Stomach (tissue), 4 donors: ENCODE results near the gene THSD4.

ENCODE experiments used
- POLR2A ChIP-seq, 4 donors: fragments of 450-650 bp; IDR thresholded peaks; one replicate each; pipeline ENCODE4 v1.6.1; 2016; ENCODE audit warnings: antibody characterized with exemption in 4 of 4, control low read depth in 2 of 4, mild to moderate bottlenecking in 1 of 4, moderate library complexity in 1 of 4
- TF ChIP-seq, protein P1 (sequence below), 7 experiments: fragments of 450-650 bp in 4 of 7; fragments of 200-600 bp in 3 of 7; sonication (generic) in 3 of 7; IDR thresholded peaks; one replicate each; pipeline ENCODE4 v1.5.1; 2016 to 2019; ENCODE audit warnings: antibody characterized with exemption in 7 of 7, control low read depth in 2 of 7, mild to moderate bottlenecking in 1 of 7

GRCh38 chr15:71434774-71435173, 319.5 kb downstream of the THSD4 start:
- TF ChIP-seq POLR2A (IDR thresholded peaks at IDR 0.05): no peak
- TF ChIP-seq, protein P1, sequence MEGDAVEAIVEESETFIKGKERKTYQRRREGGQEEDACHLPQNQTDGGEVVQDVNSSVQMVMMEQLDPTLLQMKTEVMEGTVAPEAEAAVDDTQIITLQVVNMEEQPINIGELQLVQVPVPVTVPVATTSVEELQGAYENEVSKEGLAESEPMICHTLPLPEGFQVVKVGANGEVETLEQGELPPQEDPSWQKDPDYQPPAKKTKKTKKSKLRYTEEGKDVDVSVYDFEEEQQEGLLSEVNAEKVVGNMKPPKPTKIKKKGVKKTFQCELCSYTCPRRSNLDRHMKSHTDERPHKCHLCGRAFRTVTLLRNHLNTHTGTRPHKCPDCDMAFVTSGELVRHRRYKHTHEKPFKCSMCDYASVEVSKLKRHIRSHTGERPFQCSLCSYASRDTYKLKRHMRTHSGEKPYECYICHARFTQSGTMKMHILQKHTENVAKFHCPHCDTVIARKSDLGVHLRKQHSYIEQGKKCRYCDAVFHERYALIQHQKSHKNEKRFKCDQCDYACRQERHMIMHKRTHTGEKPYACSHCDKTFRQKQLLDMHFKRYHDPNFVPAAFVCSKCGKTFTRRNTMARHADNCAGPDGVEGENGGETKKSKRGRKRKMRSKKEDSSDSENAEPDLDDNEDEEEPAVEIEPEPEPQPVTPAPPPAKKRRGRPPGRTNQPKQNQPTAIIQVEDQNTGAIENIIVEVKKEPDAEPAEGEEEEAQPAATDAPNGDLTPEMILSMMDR (IDR thresholded peaks at IDR 0.05): no peak
